Mesendoderm (in vitro differentiated cells): Measurements from ENCODE around the gene HIKESHI.

ENCODE experiments used
- DNase-seq: peaks from one replicate; pipeline ENCODE4 v3.0.0; 2013
- H2AK5ac ChIP-seq: 2 replicates; pipeline ENCODE4 v1.6.1; 2013; ENCODE audit warnings: low read length, inconsistent platforms
- H2BK120ac ChIP-seq: 2 replicates; pipeline ENCODE4 v1.6.1; 2013; ENCODE audit warnings: low read depth, mild to moderate bottlenecking, low read length, moderate library complexity, mixed read lengths
- H2BK15ac ChIP-seq: replicated peaks from 2 replicates; pipeline ENCODE4 v1.6.1; 2013; ENCODE audit warnings: low read depth, mild to moderate bottlenecking, moderate library complexity
- H2BK5ac ChIP-seq: 2 replicates; pipeline ENCODE4 v1.6.1; 2013; ENCODE audit warnings: low read length, inconsistent platforms
- H3K18ac ChIP-seq: 2 replicates; pipeline ENCODE4 v1.6.1; 2013; ENCODE audit warnings: mild to moderate bottlenecking, low read length, mixed read lengths
- H3K23ac ChIP-seq: one replicate; pipeline ENCODE4 v1.6.1; 2013; ENCODE audit warnings: low read length
- H3K27ac ChIP-seq: 2 replicates; pipeline ENCODE4 v1.5.1; 2013; ENCODE audit warnings: low read depth, mild to moderate bottlenecking, inconsistent platforms, low read length, moderate library complexity
- H3K27me3 ChIP-seq: 2 replicates; pipeline ENCODE4 v1.6.1; 2013; ENCODE audit warnings: low read length, control low read depth, mild to moderate bottlenecking, inconsistent platforms; ENCODE audit not compliant: insufficient read depth, poor library complexity
- H3K36me3 ChIP-seq: 2 replicates; pipeline ENCODE4 v1.6.1; 2013; ENCODE audit warnings: low read length, inconsistent platforms; ENCODE audit not compliant: control insufficient read depth, insufficient read depth
- H3K4ac ChIP-seq: one replicate; pipeline ENCODE4 v1.6.1; 2013; ENCODE audit warnings: low read depth, mild to moderate bottlenecking, low read length, moderate library complexity
- H3K4me1 ChIP-seq: 2 replicates; pipeline ENCODE4 v1.6.1; 2013; ENCODE audit warnings: low read depth, low read length, inconsistent platforms; ENCODE audit not compliant: control insufficient read depth
- H3K4me2 ChIP-seq: 2 replicates; pipeline ENCODE4 v1.6.1; 2013; ENCODE audit warnings: low read length
- H3K4me3 ChIP-seq: 2 replicates; pipeline ENCODE4 v1.5.1; 2013; ENCODE audit warnings: mild to moderate bottlenecking, low read length
- H3K56ac ChIP-seq: one replicate; pipeline ENCODE4 v1.6.1; 2013; ENCODE audit warnings: low read length
- H3K79me1 ChIP-seq: 2 replicates; pipeline ENCODE4 v1.6.1; 2013; ENCODE audit warnings: low read length, inconsistent platforms
- H3K79me2 ChIP-seq: 2 replicates; pipeline ENCODE4 v1.6.1; 2013; ENCODE audit warnings: mild to moderate bottlenecking, low read length; ENCODE audit not compliant: control insufficient read depth, insufficient read depth
- H3K9ac ChIP-seq: 2 replicates; pipeline ENCODE4 v1.6.1; 2013; ENCODE audit warnings: low read length, inconsistent platforms
- H4K5ac ChIP-seq: one replicate; pipeline ENCODE4 v1.6.1; 2013; ENCODE audit warnings: low read length
- H4K8ac ChIP-seq: one replicate; pipeline ENCODE4 v1.6.1; 2013; ENCODE audit warnings: low read depth, mild to moderate bottlenecking, control low read depth, low read length, moderate library complexity
- WGBS: extraction: QIAGEN DNeasy Blood & Tissue Kit; methylation state at CpG from one replicate; pipeline ENCODE4 v1.1.7; 2013; ENCODE audit warnings: low lambda C conversion rate, missing lambda C conversion rate; ENCODE audit not compliant: insufficient coverage; ENCODE audit errors: extremely low coverage; 5-methylcytosine and 5-hydroxymethylcytosine counted together

Gene HIKESHI

DNA sequence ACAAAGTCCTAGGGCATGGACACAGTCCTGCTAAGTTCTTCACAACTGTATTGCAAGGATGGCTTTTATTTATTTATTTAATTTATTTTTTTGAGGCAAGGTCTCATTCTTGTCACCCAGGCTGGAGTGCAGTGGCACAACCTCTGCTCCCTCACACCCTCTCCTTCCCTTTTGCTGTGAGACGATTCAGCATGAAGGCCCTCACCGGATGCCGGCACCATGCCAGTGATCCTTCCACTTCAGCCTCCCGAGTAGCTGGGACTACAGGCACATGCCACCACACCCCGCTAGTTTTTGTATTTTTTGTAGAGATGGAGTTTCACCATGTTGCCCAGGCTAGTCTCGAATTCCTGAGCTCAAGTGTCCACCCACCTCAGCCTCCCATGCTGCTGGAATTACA lies 39.7 kb upstream of the HIKESHI start:
- WGBS: no CpG with 5 or more reads among the region's 6 CpGs

DNA sequence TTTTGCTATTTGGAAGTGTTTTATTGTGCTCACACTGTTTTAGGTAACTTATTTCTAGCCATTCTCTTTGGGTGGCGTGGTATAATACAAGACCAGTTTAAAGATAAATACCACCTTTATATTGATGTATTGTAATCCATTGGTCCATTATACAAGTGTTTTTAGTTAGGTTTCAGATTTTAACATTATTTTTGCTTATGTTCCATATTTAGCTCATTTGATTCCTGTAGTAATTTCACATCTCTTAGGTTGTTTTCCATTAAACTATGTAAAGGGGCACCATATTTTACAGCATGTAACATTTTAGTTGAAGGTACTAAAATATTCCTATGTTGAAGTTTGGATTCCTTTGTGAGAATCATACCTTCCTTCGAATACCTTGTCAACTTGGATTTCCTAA lies 37.4 kb upstream of the HIKESHI start:
- no peak overlapping the region for H3K18ac ChIP-seq
- H3K27ac ChIP-seq: no peak overlapping the region
- H2BK15ac ChIP-seq: no peak overlapping the region
- H2BK120ac ChIP-seq: no peak overlapping the region
- H3K23ac ChIP-seq: no peak overlapping the region
- H3K4ac ChIP-seq: no peak overlapping the region
- H3K9ac ChIP-seq: no peak overlapping the region
- H2BK5ac ChIP-seq: no peak overlapping the region
- no peak overlapping the region for H3K4me2 ChIP-seq
- no peak overlapping the region for H4K5ac ChIP-seq
- H3K4me3 ChIP-seq: no peak overlapping the region
- WGBS: no CpG with 5 or more reads among the region's 2 CpGs
- H3K27me3 ChIP-seq: no peaks in the 10 kb centered on the region
- H3K56ac ChIP-seq: no peak overlapping the region
- H3K79me2 ChIP-seq: no peaks in the 10 kb centered on the region
- H3K4me1 ChIP-seq: no peaks in the 10 kb centered on the region
- no peaks in the 10 kb centered on the region for H3K36me3 ChIP-seq
- DNase-seq: no peak
- H2AK5ac ChIP-seq: no peak overlapping the region
- peaks cover 1% of the 10 kb centered on the region for H3K79me1 ChIP-seq
- no peak overlapping the region for H4K8ac ChIP-seq

More for the DNA sequence above, 39.7 kb upstream of the HIKESHI start:
- H3K4me2 ChIP-seq: no peak overlapping the region
- H3K9ac ChIP-seq: no peak overlapping the region
- no peak overlapping the region for H3K18ac ChIP-seq
- H2AK5ac ChIP-seq: no peak overlapping the region
- H3K56ac ChIP-seq: no peak overlapping the region
- no peak overlapping the region for H3K23ac ChIP-seq
- no peak overlapping the region for H4K8ac ChIP-seq
- H3K27ac ChIP-seq: no peak overlapping the region
- H3K79me1 ChIP-seq: peaks cover 1% of the 10 kb centered on the region
- no peaks in the 10 kb centered on the region for H3K36me3 ChIP-seq
- DNase-seq: no peak
- H3K79me2 ChIP-seq: no peaks in the 10 kb centered on the region
- H2BK5ac ChIP-seq: no peak overlapping the region
- no peaks in the 10 kb centered on the region for H3K27me3 ChIP-seq
- no peak overlapping the region for H3K4me3 ChIP-seq
- no peaks in the 10 kb centered on the region for H3K4me1 ChIP-seq
- H2BK120ac ChIP-seq: no peak overlapping the region
- H2BK15ac ChIP-seq: no peak overlapping the region
- no peak overlapping the region for H4K5ac ChIP-seq
- no peak overlapping the region for H3K4ac ChIP-seq

- H3K4me3 ChIP-seq: no peak overlapping the region
- no peak overlapping the region for H4K5ac ChIP-seq
- H3K9ac ChIP-seq: no peak overlapping the region
- H3K27ac ChIP-seq: no peak overlapping the region
- H2BK5ac ChIP-seq: no peak overlapping the region
- no peak overlapping the region for H3K4ac ChIP-seq
- H3K4me1 ChIP-seq: no peaks in the 10 kb centered on the region
- no peak overlapping the region for H2BK120ac ChIP-seq
- no peak overlapping the region for H3K4me2 ChIP-seq
- no peak overlapping the region for H3K23ac ChIP-seq
- no peaks in the 10 kb centered on the region for H3K79me2 ChIP-seq
- H3K56ac ChIP-seq: no peak overlapping the region
- H3K79me1 ChIP-seq: peaks cover 4% of the 10 kb centered on the region
- H2AK5ac ChIP-seq: no peak overlapping the region
- H3K36me3 ChIP-seq: no peaks in the 10 kb centered on the region
- no peak overlapping the region for H2BK15ac ChIP-seq
- DNase-seq: no peak
- H3K18ac ChIP-seq: no peak overlapping the region
- no peaks in the 10 kb centered on the region for H3K27me3 ChIP-seq
- no peak overlapping the region for H4K8ac ChIP-seq
These were observed 36.8 kb upstream of the HIKESHI start for GRCh38 chr11:86265194-86265593.

- Histone ChIP-seq H3K4ac (no peak overlapping the region), H2BK15ac (no peak overlapping the region), H3K4me2 (no peak overlapping the region), H3K23ac (no peak overlapping the region), H3K79me2 (peaks cover under 1% of the 10 kb centered on the region), H3K4me1 (peaks cover 2% of the 10 kb centered on the region), H3K56ac (no peak overlapping the region), H4K5ac (no peak overlapping the region), H3K36me3 (no peaks in the 10 kb centered on the region), H3K27ac (no peak overlapping the region), H3K79me1 (peaks cover 3% of the 10 kb centered on the region), H3K18ac (no peak overlapping the region), H3K9ac (no peak overlapping the region), H2AK5ac (no peak overlapping the region), H2BK120ac (no peak overlapping the region), H3K27me3 (no peaks in the 10 kb centered on the region), H4K8ac (no peak overlapping the region), H2BK5ac (no peak overlapping the region), H3K4me3 (no peak overlapping the region)
- no peak for DNase-seq
- WGBS: no CpG with 5 or more reads among the region's 1 CpG
These were observed 32.4 kb upstream of the HIKESHI start for GRCh38 chr11:86269645-86270044.

GRCh38 chr11:86274503-86274902 lies 27.5 kb upstream of the HIKESHI start:
- Histone ChIP-seq H3K79me2 (peaks cover 5% of the 10 kb centered on the region), H2BK120ac (no peak overlapping the region), H3K23ac (no peak overlapping the region), H3K56ac (peak overlapping the region; percentile 58), H2BK15ac (no peak overlapping the region), H3K18ac (no peak overlapping the region), H2BK5ac (no peak overlapping the region), H3K36me3 (peaks cover 2% of the 10 kb centered on the region), H3K27ac (no peak overlapping the region), H3K4ac (no peak overlapping the region), H3K9ac (peak overlapping the region; percentile 49), H2AK5ac (no peak overlapping the region), H3K4me3 (no peak overlapping the region), H3K4me2 (no peak overlapping the region), H3K27me3 (no peaks in the 10 kb centered on the region), H4K5ac (no peak overlapping the region), H3K79me1 (peaks cover 10% of the 10 kb centered on the region), H4K8ac (no peak overlapping the region), H3K4me1 (peaks cover 2% of the 10 kb centered on the region)
- no CpG with 5 or more reads among the region's 6 CpGs for WGBS
- DNase-seq: peak; percentile 80

GRCh38 chr11:86274999-86275398 lies 27.0 kb upstream of the HIKESHI start:
- no peak for DNase-seq
- H3K23ac ChIP-seq: no peak overlapping the region
- no peak overlapping the region for H2AK5ac ChIP-seq
- peaks cover 7% of the 10 kb centered on the region for H3K79me1 ChIP-seq
- H2BK5ac ChIP-seq: no peak overlapping the region
- H4K5ac ChIP-seq: no peak overlapping the region
- H3K27ac ChIP-seq: no peak overlapping the region
- H3K9ac ChIP-seq: no peak overlapping the region
- no peak overlapping the region for H3K4me2 ChIP-seq
- H2BK120ac ChIP-seq: no peak overlapping the region
- no peak overlapping the region for H3K4ac ChIP-seq
- H3K27me3 ChIP-seq: no peaks in the 10 kb centered on the region
- no peak overlapping the region for H3K56ac ChIP-seq
- WGBS: no CpG with 5 or more reads among the region's 4 CpGs
- H2BK15ac ChIP-seq: no peak overlapping the region
- H4K8ac ChIP-seq: no peak overlapping the region
- H3K36me3 ChIP-seq: peaks cover 2% of the 10 kb centered on the region
- H3K4me1 ChIP-seq: peaks cover 2% of the 10 kb centered on the region
- peaks cover 5% of the 10 kb centered on the region for H3K79me2 ChIP-seq
- no peak overlapping the region for H3K4me3 ChIP-seq
- H3K18ac ChIP-seq: no peak overlapping the region
